ENCODE results near the gene MUC20. TPM values are rescaled to one million over a fixed set of nuclear protein-coding genes. Genes with fewer than 3 reads are reported as not detected.

MUC20 gene
- total and polyA plus RNA-seq, 9 of the 15 experiments (the other 6 are each of a cell fraction or from before 2014, with no cell fraction given) = 0.03 to 0.23 (median 0.15) TPM; not detected in 3

GRCh38 chr3:195697582-195698324 lies 23.0 kb upstream of the MUC20 start (continued):
- no peak for TF ChIP-seq KDM2B (CRISPR knock-in tag; IDR thresholded peaks at IDR 0.05)
- TF ChIP-seq SMAD2 (IDR thresholded peaks at IDR 0.05; ENCODE audit: low read depth, low read length) = no peak
- TF ChIP-seq HINFP (tag; conservative IDR thresholded peaks at IDR 0.05; ENCODE audit: low read depth) = no peak
- TF ChIP-seq SNIP1 (IDR thresholded peaks at IDR 0.05; ENCODE audit: low read depth) = peak; percentile 58; the same call in 1 of the 2 replicates
- TF ChIP-seq ARID1B (IDR thresholded peaks at IDR 0.05) = peak; percentile 81
- no peak for TF ChIP-seq TFE3 (CRISPR knock-in tag; IDR thresholded peaks at IDR 0.05)
- TF ChIP-seq NFE2 (IDR thresholded peaks at IDR 0.05; ENCODE audit: low read depth) = peak; percentile 99
- TF ChIP-seq L3MBTL2 (IDR thresholded peaks at IDR 0.05) = peak; percentile 32; the same call in 1 of the 2 replicates
- TF ChIP-seq JUN (IDR thresholded peaks at IDR 0.05; ENCODE audit: borderline replicate concordance, low read depth, low read length) = peak; percentile 68; the same call in 1 of the 2 replicates
- no peak for TF ChIP-seq JUN (CRISPR knock-in tag; IDR thresholded peaks at IDR 0.05; ENCODE audit: borderline replicate concordance)
- peak in 1 of 2 experiments; percentile 58; a peak in 1 of 4 replicates for TF ChIP-seq ZNF318 (IDR thresholded peaks at IDR 0.05; ENCODE audit: borderline replicate concordance in 1 of 2, low read depth in 1 of 2)
- peak; percentile 82 for TF ChIP-seq CTBP1 (IDR thresholded peaks at IDR 0.05; ENCODE audit: borderline replicate concordance)
- peak; percentile 79; the same call in 1 of the 2 replicates for TF ChIP-seq HBP1 (CRISPR knock-in tag; IDR thresholded peaks at IDR 0.05)
- peak; percentile 65; the same call in 1 of the 2 replicates for TF ChIP-seq SP1 (CRISPR knock-in tag; IDR thresholded peaks at IDR 0.05)
